Fibroblast of mammary gland (primary cell): ENCODE measurements around the gene KCNE4.

Source experiments
- DNase-seq: peaks from one replicate; pipeline ENCODE4 v3.0.0-alpha.2; 2010; ENCODE audit warnings: low read depth
- H3K4me3 ChIP-seq: 2 replicates; pipeline ENCODE4 v1.5.1; 2011; ENCODE audit warnings: low read depth, mild to moderate bottlenecking, low read length, moderate library complexity; ENCODE audit not compliant: control insufficient read depth
- CTCF ChIP-seq: conservative IDR thresholded peaks from 2 replicates; pipeline ENCODE4 v1.5.1; 2011; ENCODE audit warnings: low read depth, low read length, inconsistent platforms; ENCODE audit not compliant: control insufficient read depth, insufficient read depth

The KCNE4 gene

DNA sequence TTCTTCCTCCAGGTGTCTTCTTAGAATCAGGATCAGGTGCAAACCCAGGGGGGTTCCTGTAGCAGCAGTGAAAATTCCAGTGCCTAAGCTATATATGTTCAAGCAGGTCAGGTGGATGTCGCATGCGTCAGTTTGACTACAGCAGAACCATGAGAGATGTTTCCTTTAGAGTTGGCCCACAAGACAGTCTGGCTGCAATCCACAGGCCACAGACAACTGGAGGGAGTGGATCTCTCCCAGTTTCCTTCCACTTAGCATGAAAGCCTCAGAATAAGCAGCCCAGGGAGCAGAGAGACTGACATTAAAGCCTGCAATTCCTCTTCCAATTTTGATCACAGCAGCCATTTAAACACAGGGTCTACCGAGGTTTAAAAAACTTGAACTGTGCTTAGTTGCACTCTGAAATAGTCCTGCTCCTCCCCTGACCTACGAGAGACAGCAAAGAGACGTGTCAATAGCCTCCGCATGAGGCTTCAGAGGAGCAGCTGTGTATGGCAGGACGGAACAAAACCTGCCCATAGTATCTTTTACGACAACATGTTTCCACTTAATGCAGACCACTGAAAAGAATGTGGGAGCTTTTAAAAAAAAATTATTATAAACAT lies 988 bp upstream of the KCNE4 start:
- no peak for TF ChIP-seq CTCF
- peak; percentile 58 for DNase-seq

DNA sequence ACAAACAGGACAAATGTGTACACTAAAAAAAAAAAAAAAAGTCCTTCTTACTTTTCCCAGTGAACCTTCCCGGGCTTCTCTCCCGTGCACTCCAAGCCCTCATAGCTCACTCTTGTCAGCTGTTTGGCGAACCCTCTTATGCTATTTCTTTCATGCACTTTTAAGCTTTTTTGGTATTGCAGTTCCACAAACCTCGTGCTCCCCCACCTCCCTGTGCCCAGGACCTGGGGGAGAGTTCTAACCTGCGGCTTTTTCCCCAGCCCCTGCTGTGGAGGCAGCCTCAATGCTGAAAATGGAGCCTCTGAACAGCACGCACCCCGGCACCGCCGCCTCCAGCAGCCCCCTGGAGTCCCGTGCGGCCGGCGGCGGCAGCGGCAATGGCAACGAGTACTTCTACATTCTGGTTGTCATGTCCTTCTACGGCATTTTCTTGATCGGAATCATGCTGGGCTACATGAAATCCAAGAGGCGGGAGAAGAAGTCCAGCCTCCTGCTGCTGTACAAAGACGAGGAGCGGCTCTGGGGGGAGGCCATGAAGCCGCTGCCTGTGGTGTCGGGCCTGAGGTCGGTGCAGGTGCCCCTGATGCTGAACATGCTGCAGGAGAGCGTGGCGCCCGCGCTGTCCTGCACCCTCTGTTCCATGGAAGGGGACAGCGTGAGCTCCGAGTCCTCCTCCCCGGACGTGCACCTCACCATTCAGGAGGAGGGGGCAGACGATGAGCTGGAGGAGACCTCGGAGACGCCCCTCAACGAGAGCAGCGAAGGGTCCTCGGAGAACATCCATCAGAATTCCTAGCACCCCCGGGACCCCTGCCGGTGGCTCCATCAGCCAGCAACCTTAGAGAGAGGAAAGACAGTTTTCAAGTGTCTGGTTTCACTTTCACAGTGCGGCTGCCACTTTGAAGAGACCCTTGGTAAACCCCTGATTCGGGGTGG lies 826 bp downstream of the KCNE4 start:
- H3K4me3 ChIP-seq = peak overlapping the region; percentile 54
- TF ChIP-seq CTCF = no peak
- DNase-seq = peak; percentile 27

More for the DNA sequence above, 988 bp upstream of the KCNE4 start:
- no peak overlapping the region for H3K4me3 ChIP-seq

- TF ChIP-seq CTCF = no peak
- peak overlapping the region; percentile 54 for H3K4me3 ChIP-seq
These were observed 1.6 kb downstream of the KCNE4 start for GRCh38 chr2:223053484-223054192.

DNA sequence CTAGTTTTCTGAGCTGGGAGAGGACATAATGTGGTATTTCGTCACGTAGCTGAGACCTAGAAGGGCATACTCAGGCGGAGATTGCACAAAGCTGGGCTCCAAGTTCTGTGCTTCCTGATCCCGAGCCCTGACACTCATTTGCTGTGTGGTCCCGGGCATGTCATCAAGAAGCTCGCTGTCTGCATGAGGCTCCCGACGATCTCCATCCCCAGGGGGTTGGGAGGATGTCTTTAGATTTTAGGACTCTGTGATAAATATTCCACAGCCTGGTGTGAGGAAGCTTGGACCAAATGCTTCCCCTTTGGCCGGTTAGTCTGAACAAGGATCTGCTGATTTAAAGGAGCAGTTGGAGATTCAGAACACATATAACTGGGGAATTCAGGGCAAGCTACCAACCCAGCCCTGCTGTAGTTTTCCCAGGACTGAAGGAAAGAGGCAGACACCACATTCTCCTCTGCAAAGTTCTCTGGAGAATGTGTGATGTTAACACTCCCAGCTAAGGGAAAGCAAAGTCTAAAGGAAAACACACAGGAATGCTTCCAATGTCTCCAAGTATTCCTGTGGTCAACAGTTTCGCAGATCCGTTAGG lies 2.3 kb downstream of the KCNE4 start:
- no peak for TF ChIP-seq CTCF
- DNase-seq = peak; percentile 89
- H3K4me3 ChIP-seq = peak overlapping the region; percentile 54

More at GRCh38 chr2:223053484-223054192, 1.6 kb downstream of the KCNE4 start:
- no peak for DNase-seq

DNA sequence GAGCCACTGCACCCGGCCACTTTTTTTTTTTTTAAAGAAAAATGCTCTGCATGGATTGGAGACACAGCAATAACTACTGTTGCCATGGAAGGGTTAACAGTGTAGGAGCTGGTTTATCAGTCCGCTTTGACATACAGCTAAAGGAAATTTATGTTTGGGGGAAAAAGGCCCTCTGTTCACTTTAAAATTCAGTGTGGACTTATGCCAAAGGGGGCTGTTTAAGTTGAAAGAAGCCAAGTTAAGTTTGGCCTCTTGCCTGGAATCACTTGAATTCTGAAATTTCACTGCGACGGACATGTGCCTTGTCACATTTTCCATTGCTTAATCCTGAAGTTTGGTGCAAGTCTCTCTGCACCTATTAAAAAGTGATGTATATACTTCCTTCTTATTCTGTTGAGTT lies 3.1 kb downstream of the KCNE4 start:
- DNase-seq = peak; percentile 71
- no peak overlapping the region for H3K4me3 ChIP-seq
- TF ChIP-seq CTCF = no peak

- no peak overlapping the region for H3K4me3 ChIP-seq
- TF ChIP-seq CTCF = no peak
- DNase-seq = peak; percentile 40
These were observed 3.8 kb downstream of the KCNE4 start for GRCh38 chr2:223055836-223056235.
